HG02970 (cell line): Measurements from ENCODE around the gene TANGO6.

Source experiments
- ATAC-seq: cut with Tn5 transposase; IDR thresholded peaks from one replicate; pipeline ENCODE4 v1.9.1; 2021; ENCODE audit warnings: mild to moderate bottlenecking, moderate library complexity, moderate number of reproducible peaks; ENCODE audit not compliant: unreplicated experiment, low FRiP score

The TANGO6 gene

DNA sequence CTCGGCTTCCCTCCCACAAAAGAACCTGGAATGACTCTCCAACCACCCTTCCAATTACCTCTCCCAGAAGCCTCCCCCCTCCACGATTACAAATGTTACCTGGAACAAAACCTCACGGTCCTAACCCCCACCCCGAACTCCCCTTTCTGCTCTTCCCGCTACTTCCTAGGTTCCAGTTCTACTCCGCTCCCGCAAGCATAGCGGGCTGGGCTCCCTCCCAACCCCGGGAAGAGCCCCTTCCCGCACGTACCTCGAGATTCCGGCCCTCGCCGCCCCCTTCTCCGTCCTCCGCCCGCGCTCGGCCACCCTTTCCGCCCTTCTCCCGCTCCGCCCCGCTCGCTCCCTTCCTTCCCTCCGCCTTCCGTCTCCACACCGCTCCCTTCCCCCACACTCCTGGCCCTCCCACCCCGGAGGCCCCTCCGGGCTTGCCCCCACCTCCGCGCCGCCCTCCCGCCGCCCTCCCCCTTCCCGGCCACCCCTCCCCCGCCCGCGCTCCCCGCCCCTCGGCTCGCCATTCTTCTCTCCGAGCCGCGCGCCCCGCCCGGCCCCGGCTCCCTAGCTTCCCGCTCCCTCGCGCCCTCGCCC is 288.6 kb downstream of the TANGO6 start:
- peak; percentile 36 for ATAC-seq

GRCh38 chr16:69132424-69133252 is 289.3 kb downstream of the TANGO6 start, which contains the start of the genes CHTF8 and UTP4:
CHTF8 (minus strand) TSS chr16:69132588; CDS start chr16:69121458, 11,130 bp downstream.
UTP4 (plus strand) TSS chr16:69132649; CDS start chr16:69133460, 811 bp downstream.
- ATAC-seq: peak; percentile 85

DNA sequence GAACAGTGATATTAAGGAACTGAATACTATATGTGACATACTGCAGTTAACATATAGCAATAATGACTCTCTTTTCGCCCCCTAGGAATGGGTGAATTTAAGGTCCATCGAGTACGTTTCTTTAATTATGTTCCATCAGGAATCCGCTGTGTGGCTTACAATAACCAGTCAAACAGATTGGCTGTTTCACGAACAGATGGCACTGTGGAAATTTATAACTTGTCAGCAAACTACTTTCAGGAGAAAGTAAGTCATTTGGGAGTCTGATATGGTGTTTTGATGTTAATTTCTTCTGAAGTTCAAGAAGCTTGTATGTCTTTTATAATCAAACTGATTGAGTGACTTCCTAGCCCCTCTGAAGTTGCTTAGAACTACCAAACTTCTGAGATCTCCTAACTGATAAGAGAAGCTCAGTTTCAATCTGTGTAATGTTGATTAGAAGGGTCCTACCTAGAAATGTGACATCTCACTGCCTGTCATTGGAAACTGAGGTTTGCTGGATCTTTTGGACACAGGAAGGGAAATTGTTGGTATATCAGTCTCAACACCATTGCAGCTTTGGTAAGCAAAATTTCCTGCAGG is 290.1 kb downstream of the TANGO6 start:
- no peak for ATAC-seq
